ENCODE results near the gene INPP5A.

Gene INPP5A

DNA sequence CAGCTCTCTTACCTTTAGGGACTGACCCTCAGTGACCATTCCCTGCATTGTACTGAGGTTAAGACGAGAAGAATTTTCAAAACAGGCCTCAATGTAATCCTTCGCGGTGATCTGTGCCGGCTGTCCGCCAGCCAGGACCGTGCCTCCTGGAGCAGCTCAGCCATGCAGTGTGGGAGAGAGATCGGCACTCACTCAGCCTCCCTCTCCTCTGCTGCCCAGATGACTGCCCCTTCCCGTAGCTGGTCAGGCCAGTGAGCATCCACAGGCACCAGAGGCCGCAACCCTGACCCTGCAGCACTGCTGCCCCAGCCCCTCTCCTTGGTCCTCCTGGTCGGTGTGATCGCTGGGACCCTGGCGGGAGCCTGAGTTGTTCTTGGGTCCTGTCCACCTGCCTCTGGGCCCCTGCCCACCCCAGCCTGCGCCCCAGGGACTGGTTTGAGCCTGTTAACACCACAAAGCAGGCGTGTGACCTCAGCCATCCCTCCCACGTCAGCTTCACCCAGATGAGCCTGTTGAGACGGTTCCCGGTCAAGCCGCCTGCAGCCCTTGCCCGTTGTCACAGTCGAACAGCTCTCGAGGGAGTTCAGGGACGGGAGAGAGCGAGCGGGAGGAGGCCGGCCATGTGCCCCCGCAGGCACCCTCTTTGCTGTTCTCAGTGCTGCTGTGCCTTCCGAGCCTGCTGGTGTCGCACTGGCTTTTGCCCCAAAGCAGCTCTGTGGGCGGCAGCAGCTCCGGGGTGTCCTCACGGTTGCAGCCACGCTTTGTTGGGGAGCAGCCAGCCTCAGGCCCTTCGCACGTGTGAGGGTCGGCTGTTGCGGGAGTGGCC is 211.2 kb downstream of the INPP5A start:
- H3K4me3 ChIP-seq (ENCODE audit: low read length), result no peak overlapping the region
- DNase-seq (ENCODE audit: low read depth), result no peak
- TF ChIP-seq, protein P1, sequence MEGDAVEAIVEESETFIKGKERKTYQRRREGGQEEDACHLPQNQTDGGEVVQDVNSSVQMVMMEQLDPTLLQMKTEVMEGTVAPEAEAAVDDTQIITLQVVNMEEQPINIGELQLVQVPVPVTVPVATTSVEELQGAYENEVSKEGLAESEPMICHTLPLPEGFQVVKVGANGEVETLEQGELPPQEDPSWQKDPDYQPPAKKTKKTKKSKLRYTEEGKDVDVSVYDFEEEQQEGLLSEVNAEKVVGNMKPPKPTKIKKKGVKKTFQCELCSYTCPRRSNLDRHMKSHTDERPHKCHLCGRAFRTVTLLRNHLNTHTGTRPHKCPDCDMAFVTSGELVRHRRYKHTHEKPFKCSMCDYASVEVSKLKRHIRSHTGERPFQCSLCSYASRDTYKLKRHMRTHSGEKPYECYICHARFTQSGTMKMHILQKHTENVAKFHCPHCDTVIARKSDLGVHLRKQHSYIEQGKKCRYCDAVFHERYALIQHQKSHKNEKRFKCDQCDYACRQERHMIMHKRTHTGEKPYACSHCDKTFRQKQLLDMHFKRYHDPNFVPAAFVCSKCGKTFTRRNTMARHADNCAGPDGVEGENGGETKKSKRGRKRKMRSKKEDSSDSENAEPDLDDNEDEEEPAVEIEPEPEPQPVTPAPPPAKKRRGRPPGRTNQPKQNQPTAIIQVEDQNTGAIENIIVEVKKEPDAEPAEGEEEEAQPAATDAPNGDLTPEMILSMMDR (conservative IDR thresholded peaks at IDR 0.05; ENCODE audit: low read depth, low read length), result no peak

DNA sequence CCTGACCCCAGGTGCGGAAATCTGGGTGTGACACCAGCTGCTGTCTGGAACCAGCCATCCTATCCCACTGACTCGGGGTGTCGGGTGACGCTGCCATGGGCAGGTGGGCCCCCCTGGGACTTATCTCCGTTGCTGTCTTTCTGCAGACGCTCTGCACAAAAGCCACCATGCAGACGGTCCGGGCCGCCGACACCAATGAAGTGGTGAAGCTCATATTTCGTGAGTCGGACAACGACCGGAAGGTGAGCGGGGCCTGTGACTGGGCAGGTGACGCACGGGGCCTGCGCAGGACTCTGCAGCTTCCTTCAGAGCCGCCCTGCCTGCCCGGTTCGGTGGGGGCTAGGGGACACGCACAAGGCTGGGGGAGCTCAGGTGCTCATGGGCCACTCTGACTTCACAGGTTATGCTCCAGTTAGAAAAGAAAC is 211.8 kb downstream of the INPP5A start:
- no peak for DNase-seq (ENCODE audit: low read depth)
- TF ChIP-seq, protein P1 (conservative IDR thresholded peaks at IDR 0.05; ENCODE audit: low read depth, low read length), result no peak
- H3K4me3 ChIP-seq (ENCODE audit: low read length), result no peak overlapping the region

DNA sequence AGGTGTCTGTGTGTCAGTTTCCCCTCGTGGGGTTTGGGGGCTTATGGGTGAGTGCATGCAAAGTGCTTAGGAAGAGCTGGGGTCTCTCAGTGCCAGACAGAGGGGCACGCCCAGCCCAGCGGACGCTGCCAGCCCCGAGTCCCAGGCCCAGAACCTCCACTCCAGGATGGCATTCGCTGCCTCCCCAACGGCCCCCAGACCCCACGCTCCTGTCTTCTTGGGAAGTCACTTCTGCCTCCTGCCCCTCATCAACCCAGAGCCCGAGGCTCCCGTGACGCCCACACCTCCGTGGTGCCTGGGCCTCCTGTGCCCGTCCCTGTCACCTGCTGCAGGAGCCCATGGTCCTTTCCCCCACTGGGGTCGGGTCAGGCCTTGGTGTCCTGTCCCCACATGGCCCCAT is 213.3 kb downstream of the INPP5A start:
- no peak for DNase-seq (ENCODE audit: low read depth)
- no peak overlapping the region for H3K4me3 ChIP-seq (ENCODE audit: low read length)
- TF ChIP-seq, protein P1 (conservative IDR thresholded peaks at IDR 0.05; ENCODE audit: low read depth, low read length), result no peak

DNA sequence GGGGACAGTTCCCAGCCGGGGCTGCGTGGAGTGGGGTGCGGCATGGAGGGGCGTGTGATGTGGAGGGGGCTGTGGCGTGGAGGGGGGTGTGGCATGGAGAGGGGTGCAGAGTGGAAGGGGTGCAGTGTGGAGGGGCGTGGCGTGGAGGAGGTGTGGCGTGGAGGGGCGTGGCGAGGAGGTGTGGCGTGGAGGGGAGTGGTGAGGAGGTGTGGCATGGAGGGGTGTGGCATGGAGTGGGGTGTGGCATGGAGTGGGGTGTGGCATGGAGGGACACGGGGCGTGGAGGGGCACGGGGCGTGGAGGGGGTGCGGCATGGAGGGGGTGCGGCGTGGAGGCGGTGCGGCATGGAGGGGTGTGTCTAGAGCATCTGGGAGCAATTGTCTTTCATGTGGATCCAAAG is 214.8 kb downstream of the INPP5A start:
- H3K4me3 ChIP-seq (ENCODE audit: low read length), result no peak overlapping the region
- no peak for DNase-seq (ENCODE audit: low read depth)
- TF ChIP-seq, protein P1 (conservative IDR thresholded peaks at IDR 0.05; ENCODE audit: low read depth, low read length), result no peak

DNA sequence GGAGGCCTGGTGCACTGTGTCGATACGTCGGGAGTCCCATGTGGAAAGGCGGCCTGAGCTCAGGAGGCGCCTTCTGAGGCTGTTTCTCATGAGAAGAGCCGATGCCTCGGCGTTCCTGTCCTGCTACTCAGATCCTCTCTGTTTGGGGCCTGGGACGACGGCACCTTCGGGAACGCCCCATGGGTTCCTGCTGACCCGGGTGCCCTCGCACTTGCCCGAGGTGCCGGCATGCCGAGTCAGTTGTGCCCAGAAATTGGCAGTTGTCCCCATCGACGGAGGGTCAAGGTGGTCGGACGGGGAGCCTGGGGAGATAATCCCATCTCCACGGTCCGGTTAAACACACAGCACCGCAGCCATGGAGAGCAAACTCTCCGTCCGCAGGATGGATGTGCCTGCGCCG is 215.4 kb downstream of the INPP5A start:
- DNase-seq (ENCODE audit: low read depth), result no peak
- H3K4me3 ChIP-seq (ENCODE audit: low read length), result no peak overlapping the region
- TF ChIP-seq, protein P1 (conservative IDR thresholded peaks at IDR 0.05; ENCODE audit: low read depth, low read length), result no peak

DNA sequence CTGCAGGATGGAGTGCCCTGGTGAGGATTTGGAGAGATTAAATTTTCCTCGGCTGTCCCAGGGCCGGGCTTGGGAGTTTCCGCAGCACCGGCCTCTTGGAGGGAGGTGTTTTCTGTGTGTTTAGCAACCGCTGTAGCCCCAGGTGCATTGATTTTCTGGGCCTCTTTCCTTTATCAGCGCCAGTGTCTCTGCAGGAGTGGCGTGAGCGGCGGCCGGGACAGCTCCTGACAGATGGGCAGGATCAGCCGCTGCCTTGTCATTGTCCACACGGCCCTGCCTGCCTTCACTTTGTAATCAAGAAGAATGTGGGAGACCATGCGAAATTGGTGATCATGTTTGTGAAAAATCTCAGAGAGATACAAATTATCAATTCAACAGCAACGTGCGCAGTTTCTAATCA is 216.0 kb downstream of the INPP5A start:
- TF ChIP-seq, protein P1 (conservative IDR thresholded peaks at IDR 0.05; ENCODE audit: low read depth, low read length), result no peak
- no peak overlapping the region for H3K4me3 ChIP-seq (ENCODE audit: low read length)
- DNase-seq (ENCODE audit: low read depth), result no peak

DNA sequence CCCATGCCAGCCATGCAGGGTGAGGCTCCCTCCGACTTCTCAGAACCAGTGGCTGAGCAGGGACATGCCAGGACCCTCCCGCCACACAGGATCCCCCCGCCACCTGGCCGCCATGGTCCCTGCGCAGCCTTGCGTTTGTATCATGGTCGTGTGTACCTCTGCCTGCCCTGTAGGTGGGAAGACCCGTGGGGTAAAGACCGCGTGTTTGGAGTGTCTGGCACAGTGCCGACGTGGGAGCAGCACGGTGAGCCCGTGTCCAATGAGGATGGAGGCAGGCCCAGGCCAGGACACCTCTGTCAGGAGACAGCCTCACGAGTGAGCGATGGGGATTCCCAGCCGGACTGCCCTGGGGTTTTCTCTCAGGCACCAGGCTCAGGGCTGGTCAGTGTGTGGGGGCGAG is 216.5 kb downstream of the INPP5A start:
- no peak for DNase-seq (ENCODE audit: low read depth)
- H3K4me3 ChIP-seq (ENCODE audit: low read length), result no peak overlapping the region
- TF ChIP-seq, protein P1 (conservative IDR thresholded peaks at IDR 0.05; ENCODE audit: low read depth, low read length), result no peak
